NCI-H82 (cell line): ENCODE results near the gene PRKG1.
A peak's percentile ranks its signal among the peaks of the same experiment; 100 is the strongest.

ENCODE experiments used
- DNase-seq: peaks from one replicate; lab custom pipeline; 2025; lab: John Stamatoyannopoulos, UW

PRKG1 gene

GRCh38 chr10:51074238-51075028 lies at the start of gene PRKG1:
Gene PRKG1 (plus strand): TSS chr10:51074487.
- DNase-seq = peak; percentile 28

- no peak for DNase-seq
Measured at GRCh38 chr10:51028420-51028819, 45.9 kb upstream of the PRKG1 start.

- DNase-seq = no peak
Measured at GRCh38 chr10:51029172-51029641, 45.1 kb upstream of the PRKG1 start.

- DNase-seq = no peak
Measured at GRCh38 chr10:51030480-51030879, 43.8 kb upstream of the PRKG1 start.

- DNase-seq = no peak
Measured at GRCh38 chr10:51031950-51032349, 42.3 kb upstream of the PRKG1 start.

- DNase-seq = no peak
Measured at GRCh38 chr10:51034769-51035168, 39.5 kb upstream of the PRKG1 start.

- DNase-seq = no peak
Measured at GRCh38 chr10:51035344-51035743, 38.9 kb upstream of the PRKG1 start.

GRCh38 chr10:51045871-51046270 lies 28.4 kb upstream of the PRKG1 start:
- no peak for DNase-seq

- DNase-seq = no peak
Measured at GRCh38 chr10:51046654-51047053, 27.6 kb upstream of the PRKG1 start.

- DNase-seq = no peak
Measured at GRCh38 chr10:51047857-51048256, 26.4 kb upstream of the PRKG1 start.

GRCh38 chr10:51048792-51049191 lies 25.5 kb upstream of the PRKG1 start:
- no peak for DNase-seq

- no peak for DNase-seq
Measured at GRCh38 chr10:51052163-51052562, 22.1 kb upstream of the PRKG1 start.

- no peak for DNase-seq
Measured at GRCh38 chr10:51057925-51058324, 16.4 kb upstream of the PRKG1 start.

- DNase-seq = no peak
Measured at GRCh38 chr10:51063166-51063565, 11.1 kb upstream of the PRKG1 start.

- peak; percentile 36 for DNase-seq
Measured at GRCh38 chr10:51063659-51064535, 10.4 kb upstream of the PRKG1 start.

- no peak for DNase-seq
Measured at GRCh38 chr10:51066231-51066630, 8.1 kb upstream of the PRKG1 start.

- no peak for DNase-seq
Measured at GRCh38 chr10:51072210-51072609, 2.1 kb upstream of the PRKG1 start.

- no peak for DNase-seq
Measured at GRCh38 chr10:51072921-51073434, 1.3 kb upstream of the PRKG1 start.

- DNase-seq = no peak
Measured at GRCh38 chr10:51073453-51074237, 642 bp upstream of the PRKG1 start.

GRCh38 chr10:51075043-51075872 lies 971 bp downstream of the PRKG1 start:
- no peak for DNase-seq

GRCh38 chr10:51075873-51076229 lies 1.6 kb downstream of the PRKG1 start:
- no peak for DNase-seq
